A673 (cell line): ENCODE measurements around the gene MAGI1.

Experiments
- CTCF ChIP-seq: fragments of 300-800, 200-600 bp; sonication (generic); conservative IDR thresholded peaks from 2 replicates; pipeline ENCODE4 v1.5.1; 2017; ENCODE audit warnings: low read depth, mild to moderate bottlenecking, antibody characterized with exemption, low read length, moderate library complexity, mixed read lengths
- EZH2 ChIP-seq: fragments of 200-600 bp; sonication (generic); IDR thresholded peaks from 2 replicates; pipeline ENCODE4 v1.6.1; 2017; ENCODE audit warnings: borderline replicate concordance, low read depth, mild to moderate bottlenecking, mixed read lengths, antibody characterized with exemption, low read length; ENCODE audit not compliant: poor library complexity, severe bottlenecking

GRCh38 chr3:65655061-65655460 lies 383.7 kb downstream of the MAGI1 start:
- TF ChIP-seq CTCF: no peak
- no peak for TF ChIP-seq EZH2
